ENCODE results near the gene NANOS3. TPM values are rescaled to one million over a fixed set of nuclear protein-coding genes. Genes with fewer than 3 reads are reported as not detected.

NANOS3 gene
- total and polyA plus RNA-seq, 2 of the 13 experiments (the other 11 are each of a cell fraction or from before 2014, with no cell fraction given), result 0.21 TPM; not detected in 1

DNA sequence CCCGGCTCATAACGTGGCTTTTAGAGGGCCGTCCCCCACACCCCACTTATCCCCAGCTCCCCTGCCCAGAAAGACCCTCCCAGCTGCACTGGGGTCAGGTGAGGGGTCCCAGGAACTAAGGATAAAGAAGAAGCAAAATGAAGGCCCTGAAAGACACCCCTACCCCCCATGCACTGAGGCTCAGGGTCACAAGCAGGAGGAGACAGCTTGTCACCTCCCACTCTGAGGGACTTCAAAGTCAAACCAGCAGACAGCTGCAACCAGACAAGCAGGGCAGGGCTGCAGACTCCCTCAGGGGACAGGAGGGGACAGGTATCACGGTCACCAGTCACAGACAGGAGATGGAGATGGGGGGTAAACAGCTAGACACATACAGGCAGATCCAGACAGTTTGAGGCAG is 6.1 kb upstream of the NANOS3 start:
- no peaks in the 10 kb centered on the region for H3K36me3 ChIP-seq (replicated peaks in 1 of 2; ENCODE audit: control insufficient read depth in 1 of 2, insufficient read depth in 2 of 2, low read length in 2 of 2)
- no peaks in the 10 kb centered on the region for H4K20me1 ChIP-seq (ENCODE audit: insufficient read depth, low read length)
- H2AFZ ChIP-seq (ENCODE audit: low read length), result no peak overlapping the region
- DNase-seq (ENCODE audit: low spot score) (no peak), FAIRE-seq (no peak), ATAC-seq (no peak)
- no peaks in the 10 kb centered on the region; a peak in 1 of 5 replicates for H3K27me3 ChIP-seq (ENCODE audit: control insufficient read depth in 1 of 2, insufficient read depth in 2 of 2, low read length in 2 of 2)
- no peaks in the 10 kb centered on the region for H3K79me2 ChIP-seq (ENCODE audit: insufficient read depth, low read length)
- H3K9ac ChIP-seq (ENCODE audit: insufficient read depth, low read depth, low read length), result no peak overlapping the region
- ChIA-PET POLR2A (interaction anchor here (1.0 kb wide), 1 partner anchor 96 kb away, joined by 3 read pairs; no protein-coding TSS in a partner anchor), CTCF (ENCODE audit: low intra/inter-chr PET ratio, low total read pairs) (no interaction called here)
- BruUV-seq (replicated peaks), result no TSS peak
- H3K27ac ChIP-seq (ENCODE audit: extremely low read length, insufficient read depth, low read length), result no peak overlapping the region
- intact Hi-C loops (cut with micrococcal nuclease; ENCODE audit: unreplicated experiment), result no loop called here
- H3K4me1 ChIP-seq (ENCODE audit: insufficient read depth, low read length), result peaks cover 26% of the 10 kb centered on the region
- 63% methylated on average over 4 of the region's 4 CpGs for WGBS (ENCODE audit: low lambda C conversion rate)
- H3K9me3 ChIP-seq (ENCODE audit: low read length), result no peaks in the 10 kb centered on the region
- H3K4me2 ChIP-seq (ENCODE audit: low read depth, low read length), result no peak overlapping the region
- in situ Hi-C loops (cut with HindIII; ENCODE audit: extremely low pct_ligation_motif_present, low pct_unique_long_range_greater_than_20kb), result loop anchor here (10.0 kb wide), 1 partner anchor 276 kb away; no protein-coding TSS in a partner anchor
- TF ChIP-seq ZNF121 (CRISPR knock-in tag; IDR thresholded peaks at IDR 0.05), result 0 out of 2 replicates have a peak, but pooled peaks have one; percentile 15
- no peak for TF ChIP-seq STAG1 (CRISPR knock-in tag; IDR thresholded peaks at IDR 0.05)
- no peak overlapping the region for H3K4me3 ChIP-seq (replicated peaks in 1 of 3; ENCODE audit: insufficient read depth in 1 of 3, low read depth in 2 of 3, low read length in 3 of 3)

DNA sequence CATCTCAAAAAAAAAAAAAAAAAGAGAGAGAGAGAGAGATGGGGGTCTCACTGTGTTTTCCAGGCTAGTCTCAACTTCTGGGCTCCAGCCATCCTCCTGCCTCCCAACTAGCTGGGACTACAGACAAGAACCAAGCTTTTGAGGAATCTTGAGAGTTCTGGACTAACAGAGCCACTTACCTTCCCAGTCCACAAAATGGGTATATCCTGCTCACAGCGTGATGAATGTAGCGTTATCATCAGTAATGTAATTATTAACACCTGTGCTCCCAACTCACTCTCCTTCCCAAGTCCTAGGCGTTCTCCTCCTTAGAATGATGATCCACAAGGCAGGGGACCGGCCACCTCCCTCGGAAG is 4.6 kb upstream of the NANOS3 start:
- no peak for FAIRE-seq
- intact Hi-C loops (cut with micrococcal nuclease; ENCODE audit: unreplicated experiment), result no loop called here
- no peak for TF ChIP-seq ZBTB38 (CRISPR knock-in tag; IDR thresholded peaks at IDR 0.05)
- TF ChIP-seq ZNF629 (CRISPR knock-in tag; conservative IDR thresholded peaks at IDR 0.05), result peak; percentile 77
- TF ChIP-seq, protein P1, sequence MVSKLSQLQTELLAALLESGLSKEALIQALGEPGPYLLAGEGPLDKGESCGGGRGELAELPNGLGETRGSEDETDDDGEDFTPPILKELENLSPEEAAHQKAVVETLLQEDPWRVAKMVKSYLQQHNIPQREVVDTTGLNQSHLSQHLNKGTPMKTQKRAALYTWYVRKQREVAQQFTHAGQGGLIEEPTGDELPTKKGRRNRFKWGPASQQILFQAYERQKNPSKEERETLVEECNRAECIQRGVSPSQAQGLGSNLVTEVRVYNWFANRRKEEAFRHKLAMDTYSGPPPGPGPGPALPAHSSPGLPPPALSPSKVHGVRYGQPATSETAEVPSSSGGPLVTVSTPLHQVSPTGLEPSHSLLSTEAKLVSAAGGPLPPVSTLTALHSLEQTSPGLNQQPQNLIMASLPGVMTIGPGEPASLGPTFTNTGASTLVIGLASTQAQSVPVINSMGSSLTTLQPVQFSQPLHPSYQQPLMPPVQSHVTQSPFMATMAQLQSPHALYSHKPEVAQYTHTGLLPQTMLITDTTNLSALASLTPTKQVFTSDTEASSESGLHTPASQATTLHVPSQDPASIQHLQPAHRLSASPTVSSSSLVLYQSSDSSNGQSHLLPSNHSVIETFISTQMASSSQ (IDR thresholded peaks at IDR 0.05; ENCODE audit: low read depth), result no peak
- TF ChIP-seq, protein P1 (CRISPR knock-in tag; IDR thresholded peaks at IDR 0.05; ENCODE audit: borderline replicate concordance), result no peak
- TF ChIP-seq, protein P2, sequence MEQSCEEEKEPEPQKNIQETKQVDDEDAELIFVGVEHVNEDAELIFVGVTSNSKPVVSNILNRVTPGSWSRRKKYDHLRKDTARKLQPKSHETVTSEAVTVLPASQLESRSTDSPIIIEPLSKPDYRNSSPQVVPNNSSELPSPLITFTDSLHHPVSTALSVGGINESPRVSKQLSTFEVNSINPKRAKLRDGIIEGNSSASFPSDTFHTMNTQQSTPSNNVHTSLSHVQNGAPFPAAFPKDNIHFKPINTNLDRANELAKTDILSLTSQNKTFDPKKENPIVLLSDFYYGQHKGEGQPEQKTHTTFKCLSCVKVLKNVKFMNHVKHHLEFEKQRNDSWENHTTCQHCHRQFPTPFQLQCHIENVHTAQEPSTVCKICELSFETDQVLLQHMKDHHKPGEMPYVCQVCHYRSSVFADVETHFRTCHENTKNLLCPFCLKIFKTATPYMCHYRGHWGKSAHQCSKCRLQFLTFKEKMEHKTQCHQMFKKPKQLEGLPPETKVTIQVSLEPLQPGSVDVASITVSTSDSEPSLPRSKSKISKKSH (CRISPR knock-in tag; IDR thresholded peaks at IDR 0.05; ENCODE audit: borderline replicate concordance), result no peak
- TF ChIP-seq ZNF589 (CRISPR knock-in tag; conservative IDR thresholded peaks at IDR 0.05), result no peak
- TF ChIP-seq, protein P3, sequence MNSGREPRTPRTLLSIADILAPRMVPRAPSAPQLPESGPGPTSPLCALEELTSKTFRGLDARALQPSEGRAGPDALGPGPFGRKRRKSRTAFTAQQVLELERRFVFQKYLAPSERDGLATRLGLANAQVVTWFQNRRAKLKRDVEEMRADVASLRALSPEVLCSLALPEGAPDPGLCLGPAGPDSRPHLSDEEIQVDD (CRISPR knock-in tag; IDR thresholded peaks at IDR 0.05; ENCODE audit: borderline replicate concordance), result no peak

More for the DNA sequence above, 4.6 kb upstream of the NANOS3 start:
- Histone ChIP-seq H3K4me3 (replicated peaks in 1 of 3; ENCODE audit: insufficient read depth in 1 of 3, low read depth in 2 of 3, low read length in 3 of 3) (peak overlapping the region; percentile 42 to 73 (median 54); a peak in 5 of 6 replicates), H2AFZ (ENCODE audit: low read length) (no peak overlapping the region), H3K4me1 (ENCODE audit: insufficient read depth, low read length) (peaks cover 19% of the 10 kb centered on the region), H3K27me3 (ENCODE audit: control insufficient read depth in 1 of 2, insufficient read depth in 2 of 2, low read length in 2 of 2) (no peaks in the 10 kb centered on the region), H3K9ac (ENCODE audit: insufficient read depth, low read depth, low read length) (no peak overlapping the region), H3K79me2 (ENCODE audit: insufficient read depth, low read length) (no peaks in the 10 kb centered on the region), H3K36me3 (replicated peaks in 1 of 2; ENCODE audit: control insufficient read depth in 1 of 2, insufficient read depth in 2 of 2, low read length in 2 of 2) (no peaks in the 10 kb centered on the region), H3K27ac (ENCODE audit: extremely low read length, insufficient read depth, low read length) (no peak overlapping the region), H3K9me3 (ENCODE audit: low read length) (no peaks in the 10 kb centered on the region), H4K20me1 (ENCODE audit: insufficient read depth, low read length) (no peaks in the 10 kb centered on the region), H3K4me2 (ENCODE audit: low read depth, low read length) (peak overlapping the region; percentile 71)
- no TSS peak for BruUV-seq (replicated peaks)
- WGBS (ENCODE audit: low lambda C conversion rate), result 32% methylated on average over 5 of the region's 5 CpGs
- ATAC-seq, result no peak
- POLR2A ChIA-PET, result interaction anchor here (0.6 to 1.2 kb wide), 3 partner anchors 26 to 201 kb away, joined by 3 read pairs; no protein-coding TSS in a partner anchor
- DNase-seq (ENCODE audit: low spot score), result no peak
- CTCF ChIA-PET (ENCODE audit: low intra/inter-chr PET ratio, low total read pairs), result no interaction called here
- in situ Hi-C loops (cut with HindIII; ENCODE audit: extremely low pct_ligation_motif_present, low pct_unique_long_range_greater_than_20kb), result loop anchor here (10.0 kb wide), 1 partner anchor 278 kb away; no protein-coding TSS in a partner anchor

All from HepG2 (cell line).